Neuron (in vitro differentiated cells): ENCODE data around the gene FMNL1.

Experiments used
- H2AFZ ChIP-seq: one replicate; pipeline ENCODE4 v1.6.1; 2013; ENCODE audit warnings: low read depth, mild to moderate bottlenecking, inconsistent platforms, low read length, moderate library complexity
- H3K27me3 ChIP-seq: one replicate; pipeline ENCODE4 v1.6.1; 2013; ENCODE audit warnings: low read length; ENCODE audit not compliant: insufficient read depth
- H3K36me3 ChIP-seq: one replicate; pipeline ENCODE4 v1.6.1; 2013; ENCODE audit warnings: low read length; ENCODE audit not compliant: insufficient read depth
- H3K4me1 ChIP-seq: one replicate; pipeline ENCODE4 v1.6.1; 2013; ENCODE audit warnings: low read length; ENCODE audit not compliant: insufficient read depth
- H3K4me3 ChIP-seq: 2 replicates; pipeline ENCODE4 v1.5.1; 2013; ENCODE audit warnings: mild to moderate bottlenecking, low read length, moderate library complexity
- H3K9me3 ChIP-seq: one replicate; pipeline ENCODE4 v1.6.1; 2013; ENCODE audit warnings: low read length

FMNL1 gene

DNA sequence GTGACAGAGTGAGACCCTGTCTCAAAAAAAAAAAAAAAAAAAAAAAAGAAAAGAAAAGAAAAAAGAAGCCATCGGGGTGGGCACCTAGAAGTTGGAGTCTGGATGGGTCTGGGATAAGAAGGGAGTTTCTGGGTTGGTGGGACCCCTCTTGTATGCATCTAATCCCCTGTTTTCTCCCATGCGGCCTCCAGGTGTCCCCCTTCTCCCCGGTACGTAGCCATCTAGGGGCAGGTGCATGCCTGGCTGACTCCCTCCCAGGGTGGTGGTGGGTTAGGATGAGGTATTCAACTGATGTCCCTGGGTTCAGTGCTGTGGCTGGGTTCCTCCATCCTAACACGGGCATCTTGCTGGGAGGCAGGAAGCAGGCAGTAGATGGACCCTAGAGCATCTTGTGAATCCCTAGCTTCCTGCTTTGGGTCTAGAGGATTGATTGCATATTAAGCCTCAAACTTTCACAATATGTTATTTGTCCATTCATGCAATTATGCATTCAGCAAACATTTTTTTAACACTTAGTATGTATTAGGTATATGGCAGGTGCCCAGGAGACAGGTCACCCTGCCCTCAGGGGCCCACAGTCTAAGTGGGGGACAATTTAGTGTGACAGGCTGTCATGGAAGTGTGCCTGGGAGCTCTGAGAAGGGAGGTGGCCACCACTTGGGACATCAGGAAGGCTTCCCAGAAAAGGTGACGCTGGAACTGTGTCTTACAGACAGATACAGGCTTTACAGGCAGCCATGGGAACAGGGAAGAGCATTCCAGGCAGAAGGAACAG, 13.1 kb downstream of the FMNL1 start:
- Histone ChIP-seq H3K4me3 (no peak overlapping the region), H3K9me3 (no peaks in the 10 kb centered on the region), H3K4me1 (no peaks in the 10 kb centered on the region), H3K27me3 (peaks cover 49% of the 10 kb centered on the region), H3K36me3 (no peaks in the 10 kb centered on the region), H2AFZ (no peak overlapping the region)

DNA sequence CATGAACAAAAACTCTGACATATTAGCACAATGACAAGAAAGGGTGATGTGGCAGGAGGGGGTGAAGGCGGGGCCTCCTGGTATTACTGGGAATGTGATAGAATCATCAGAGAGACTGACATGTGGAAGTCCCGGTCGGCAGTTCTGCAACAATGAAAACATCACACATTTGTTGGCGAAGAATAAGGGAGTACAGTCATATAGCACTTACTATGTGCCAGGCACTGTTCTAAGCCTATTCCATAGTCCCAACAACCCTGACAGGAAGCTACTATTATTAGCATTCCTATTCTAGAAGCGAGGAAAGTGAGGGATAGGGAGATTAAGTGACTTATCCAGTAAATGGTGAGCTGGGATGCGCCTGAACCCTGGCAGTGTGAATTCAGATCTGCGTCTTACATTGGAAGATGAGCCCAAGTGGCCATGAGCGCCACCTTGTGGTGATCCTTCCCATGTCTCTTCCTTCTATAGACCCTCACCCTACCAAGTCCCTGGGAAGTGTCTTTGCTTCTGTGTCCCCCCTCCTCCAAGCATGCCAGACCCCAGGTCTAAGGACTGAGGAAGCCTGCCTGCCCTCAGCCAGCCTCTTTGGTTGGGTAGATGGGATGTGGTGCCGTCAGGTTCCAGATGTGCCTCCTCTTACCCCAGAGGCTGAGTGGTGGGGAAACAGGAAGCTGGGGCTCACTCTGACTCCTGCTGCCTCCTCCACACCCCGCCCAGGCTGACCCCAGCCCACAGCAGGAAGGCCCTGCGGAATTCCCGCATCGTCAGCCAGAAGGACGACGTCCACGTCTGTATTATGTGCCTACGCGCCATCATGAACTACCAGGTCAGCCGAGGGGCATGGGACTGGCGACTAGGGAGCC, 14.0 kb downstream of the FMNL1 start:
- no peaks in the 10 kb centered on the region for H3K36me3 ChIP-seq
- no peak overlapping the region for H2AFZ ChIP-seq
- no peak overlapping the region for H3K4me3 ChIP-seq
- H3K27me3 ChIP-seq = peaks cover 48% of the 10 kb centered on the region
- H3K9me3 ChIP-seq = no peaks in the 10 kb centered on the region
- H3K4me1 ChIP-seq = no peaks in the 10 kb centered on the region

DNA sequence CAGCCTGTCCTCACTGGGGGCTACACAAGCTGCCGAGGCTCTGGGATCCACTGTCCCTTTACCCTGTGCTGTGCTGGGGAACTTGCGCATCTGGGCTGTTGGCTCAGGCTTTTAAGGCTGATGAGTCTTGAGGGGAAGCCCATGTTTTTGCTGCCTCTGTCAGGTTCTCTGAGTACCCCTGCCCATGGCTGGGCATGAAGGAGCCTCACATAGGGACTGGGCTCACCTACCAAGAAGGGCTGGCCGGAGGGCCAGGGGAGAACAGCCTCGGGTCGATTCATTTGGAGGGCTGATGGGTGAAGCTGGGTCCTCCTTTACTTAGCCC, 14.6 kb downstream of the FMNL1 start:
- Histone ChIP-seq H2AFZ (no peak overlapping the region), H3K4me1 (peaks cover 3% of the 10 kb centered on the region), H3K36me3 (no peaks in the 10 kb centered on the region), H3K27me3 (peaks cover 54% of the 10 kb centered on the region), H3K4me3 (no peak overlapping the region), H3K9me3 (no peaks in the 10 kb centered on the region)

DNA sequence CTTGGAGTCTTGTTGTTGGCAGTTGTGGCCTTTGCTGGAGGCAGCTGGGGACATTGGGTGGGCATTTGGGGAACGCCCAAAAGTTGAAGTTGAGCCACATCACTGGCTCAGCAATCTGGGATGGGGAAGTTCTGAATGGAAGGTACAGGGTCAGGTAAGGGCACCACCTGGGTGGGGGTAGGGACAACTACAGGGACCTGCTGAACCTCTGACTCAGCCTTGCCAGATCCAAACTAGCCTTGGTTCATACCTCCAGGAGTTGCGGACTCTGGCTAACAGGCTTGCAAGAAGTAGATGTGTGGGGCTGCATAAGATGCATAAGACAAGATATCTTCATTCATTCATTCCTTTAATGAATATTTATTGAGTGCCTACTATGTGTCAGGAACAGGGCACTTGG, 16.0 kb downstream of the FMNL1 start:
- H3K4me3 ChIP-seq = no peak overlapping the region
- H3K4me1 ChIP-seq = peaks cover 7% of the 10 kb centered on the region
- H3K27me3 ChIP-seq = peaks cover 63% of the 10 kb centered on the region
- H3K9me3 ChIP-seq = no peaks in the 10 kb centered on the region
- no peaks in the 10 kb centered on the region for H3K36me3 ChIP-seq
- H2AFZ ChIP-seq = no peak overlapping the region

DNA sequence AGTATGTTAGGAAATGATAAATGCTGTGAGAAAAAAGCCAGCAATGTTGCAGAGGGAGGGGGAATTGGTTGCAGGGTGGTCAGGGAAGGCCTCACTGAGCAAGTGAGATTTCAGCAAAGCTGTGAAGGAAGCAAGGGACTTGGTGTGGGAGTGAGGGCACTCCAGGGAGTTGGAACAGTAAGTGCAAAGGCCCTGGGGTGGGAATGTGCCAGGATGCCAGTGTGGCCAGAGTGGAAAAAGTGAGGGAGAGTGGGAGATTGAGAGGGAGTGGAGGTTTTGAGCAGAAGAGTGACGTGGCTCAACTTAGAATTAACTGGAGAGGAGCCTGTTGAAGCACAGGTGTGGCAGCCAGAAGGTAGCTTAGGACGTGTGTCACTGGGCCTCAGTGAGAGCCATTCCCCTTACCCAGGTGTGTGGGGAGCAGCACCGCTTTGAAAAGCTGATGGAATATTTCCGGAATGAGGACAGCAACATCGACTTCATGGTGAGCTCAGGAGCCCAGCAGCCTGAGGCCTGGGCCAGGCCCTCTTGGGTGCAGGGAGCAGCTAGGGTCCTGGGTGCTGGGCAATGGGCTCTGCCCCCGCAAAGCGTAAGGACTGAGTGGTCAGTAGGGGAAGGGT, 16.6 kb downstream of the FMNL1 start:
- H2AFZ ChIP-seq = no peak overlapping the region
- H3K27me3 ChIP-seq = peaks cover 64% of the 10 kb centered on the region
- H3K4me1 ChIP-seq = peaks cover 7% of the 10 kb centered on the region
- H3K4me3 ChIP-seq = no peak overlapping the region
- no peaks in the 10 kb centered on the region for H3K36me3 ChIP-seq
- H3K9me3 ChIP-seq = no peaks in the 10 kb centered on the region

DNA sequence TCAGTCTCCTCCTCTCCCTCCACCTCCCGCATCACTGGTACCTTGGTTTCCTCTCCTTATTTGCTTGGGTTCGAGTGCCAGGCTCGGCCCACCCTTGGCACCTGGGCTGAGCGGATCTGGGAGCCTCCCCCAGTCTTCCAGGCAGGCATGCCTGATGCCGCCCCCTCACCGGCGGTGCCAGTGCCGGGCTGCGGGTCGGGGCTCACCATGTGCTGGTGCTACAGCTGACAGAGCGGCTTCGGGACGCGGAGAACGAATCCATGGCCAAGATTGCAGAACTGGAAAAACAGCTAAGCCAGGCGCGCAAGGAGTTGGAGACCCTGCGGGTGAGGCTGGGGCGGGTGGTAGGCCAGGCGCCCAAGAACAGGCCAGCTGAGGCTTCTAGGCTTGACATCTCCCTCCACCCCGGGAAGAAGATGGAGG, 19.2 kb downstream of the FMNL1 start:
- H3K36me3 ChIP-seq = no peaks in the 10 kb centered on the region
- H3K4me3 ChIP-seq = peak overlapping the region; percentile 36
- no peaks in the 10 kb centered on the region for H3K9me3 ChIP-seq
- H3K4me1 ChIP-seq = peaks cover 7% of the 10 kb centered on the region
- peaks cover 68% of the 10 kb centered on the region for H3K27me3 ChIP-seq
- H2AFZ ChIP-seq = peak overlapping the region; percentile 42

DNA sequence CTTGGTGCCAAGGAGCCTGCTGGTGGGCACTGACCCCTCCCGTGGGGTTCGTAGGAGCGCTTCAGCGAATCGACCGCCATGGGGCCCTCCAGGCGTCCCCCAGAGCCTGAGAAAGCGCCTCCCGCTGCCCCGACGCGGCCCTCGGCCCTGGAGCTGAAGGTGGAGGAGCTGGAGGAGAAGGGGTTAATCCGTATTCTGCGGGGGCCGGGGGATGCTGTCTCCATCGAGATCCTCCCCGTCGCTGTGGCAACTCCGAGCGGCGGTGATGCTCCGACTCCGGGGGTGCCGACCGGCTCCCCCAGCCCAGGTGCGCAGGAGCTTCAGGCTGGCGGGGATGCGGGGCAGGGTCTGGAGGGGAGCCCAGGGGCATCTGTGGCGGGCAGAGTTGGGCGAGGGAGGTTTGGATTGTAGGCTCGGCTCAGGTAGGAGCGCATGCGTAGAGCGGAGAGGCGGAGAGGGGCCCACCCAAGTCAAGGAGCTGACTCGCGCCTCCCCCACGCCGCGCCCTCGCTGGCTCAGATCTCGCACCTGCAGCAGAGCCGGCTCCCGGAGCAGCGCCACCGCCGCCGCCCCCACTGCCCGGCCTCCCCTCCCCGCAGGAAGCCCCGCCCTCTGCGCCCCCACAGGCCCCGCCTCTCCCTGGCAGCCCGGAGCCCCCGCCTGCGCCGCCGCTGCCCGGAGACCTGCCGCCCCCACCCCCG, 19.8 kb downstream of the FMNL1 start:
- Histone ChIP-seq H3K4me3 (peak overlapping the region; percentile 36), H3K36me3 (no peaks in the 10 kb centered on the region), H3K9me3 (no peaks in the 10 kb centered on the region)

DNA sequence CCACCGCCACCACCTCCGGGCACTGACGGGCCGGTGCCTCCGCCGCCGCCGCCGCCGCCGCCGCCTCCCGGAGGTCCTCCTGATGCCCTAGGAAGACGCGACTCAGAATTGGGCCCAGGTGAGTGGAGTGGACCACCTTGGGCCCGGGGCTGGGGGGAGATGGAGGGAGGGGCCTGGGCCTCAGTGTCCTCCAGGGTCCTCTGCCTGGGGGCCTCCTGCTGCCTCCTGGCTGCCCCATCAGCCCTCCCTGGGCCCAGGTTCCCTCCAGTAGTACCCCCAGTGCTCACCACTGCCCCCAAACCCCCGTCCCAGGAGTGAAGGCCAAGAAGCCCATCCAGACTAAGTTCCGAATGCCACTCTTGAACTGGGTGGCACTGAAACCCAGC, 20.3 kb downstream of the FMNL1 start:
- Histone ChIP-seq H3K9me3 (no peaks in the 10 kb centered on the region), H3K36me3 (no peaks in the 10 kb centered on the region), H3K27me3 (peaks cover 64% of the 10 kb centered on the region), H3K4me3 (no peak overlapping the region), H2AFZ (no peak overlapping the region), H3K4me1 (peaks cover 14% of the 10 kb centered on the region)

More for the DNA sequence above, 19.8 kb downstream of the FMNL1 start:
- H3K4me1 ChIP-seq = peaks cover 10% of the 10 kb centered on the region
- peaks cover 64% of the 10 kb centered on the region for H3K27me3 ChIP-seq
- H2AFZ ChIP-seq = peak overlapping the region; percentile 42

DNA sequence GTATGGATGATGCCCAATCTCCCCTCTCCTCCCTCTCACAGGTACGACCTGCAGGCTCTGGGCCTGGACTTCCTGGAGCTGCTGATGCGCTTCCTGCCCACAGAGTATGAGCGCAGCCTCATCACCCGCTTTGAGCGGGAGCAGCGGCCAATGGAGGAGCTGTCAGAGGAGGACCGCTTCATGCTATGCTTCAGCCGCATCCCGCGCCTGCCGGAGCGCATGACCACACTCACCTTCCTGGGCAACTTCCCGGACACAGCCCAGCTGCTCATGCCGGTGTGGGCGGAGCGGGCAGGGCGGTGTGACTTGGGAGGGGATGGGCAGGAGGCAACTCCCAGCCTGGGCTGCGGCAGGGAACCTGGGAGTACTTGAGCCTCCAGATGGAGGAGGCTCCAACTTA, 22.1 kb downstream of the FMNL1 start:
- Histone ChIP-seq H3K9me3 (no peaks in the 10 kb centered on the region), H3K4me1 (peaks cover 16% of the 10 kb centered on the region), H3K27me3 (peaks cover 52% of the 10 kb centered on the region), H3K36me3 (no peaks in the 10 kb centered on the region), H2AFZ (no peak overlapping the region), H3K4me3 (no peak overlapping the region)

DNA sequence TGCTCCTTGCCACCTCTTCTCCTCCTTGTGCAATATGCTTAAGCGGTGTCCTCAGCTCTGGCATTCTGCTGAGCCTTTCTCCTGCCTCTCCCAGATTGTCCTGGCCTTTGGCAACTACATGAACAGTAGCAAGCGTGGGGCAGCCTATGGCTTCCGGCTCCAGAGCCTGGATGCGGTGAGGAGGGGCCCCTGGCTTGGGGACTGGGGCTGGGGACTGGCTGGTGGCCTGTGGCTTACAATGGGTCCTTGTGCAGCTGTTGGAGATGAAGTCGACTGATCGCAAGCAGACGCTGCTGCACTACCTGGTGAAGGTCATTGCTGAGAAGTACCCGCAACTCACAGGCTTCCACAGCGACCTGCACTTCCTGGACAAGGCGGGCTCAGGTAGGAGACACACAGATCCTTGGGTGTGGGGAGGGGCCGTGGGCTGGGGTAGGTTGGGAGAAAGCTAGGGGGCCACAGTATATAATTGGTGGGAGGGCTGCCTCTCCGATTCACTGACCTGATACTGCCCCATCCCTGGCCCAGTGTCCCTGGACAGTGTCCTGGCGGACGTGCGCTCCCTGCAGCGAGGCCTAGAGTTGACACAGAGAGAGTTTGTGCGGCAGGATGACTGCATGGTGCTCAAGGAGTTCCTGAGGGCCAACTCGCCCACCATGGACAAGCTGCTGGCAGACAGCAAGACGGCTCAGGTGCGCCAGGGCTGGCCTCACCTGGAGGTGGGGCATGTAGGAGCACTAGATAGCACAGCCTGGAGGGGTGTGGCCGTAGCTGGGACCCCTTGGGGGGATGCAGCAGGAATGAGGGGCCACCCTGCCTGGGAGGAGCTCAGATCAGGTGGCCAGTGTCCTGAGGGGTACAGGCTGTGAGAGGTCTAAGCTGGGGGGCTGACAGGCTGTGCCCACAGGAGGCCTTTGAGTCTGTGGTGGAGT, 23.3 kb downstream of the FMNL1 start:
- Histone ChIP-seq H2AFZ (no peak overlapping the region), H3K4me1 (peaks cover 16% of the 10 kb centered on the region), H3K36me3 (no peaks in the 10 kb centered on the region), H3K27me3 (peaks cover 42% of the 10 kb centered on the region), H3K9me3 (no peaks in the 10 kb centered on the region), H3K4me3 (no peak overlapping the region)

DNA sequence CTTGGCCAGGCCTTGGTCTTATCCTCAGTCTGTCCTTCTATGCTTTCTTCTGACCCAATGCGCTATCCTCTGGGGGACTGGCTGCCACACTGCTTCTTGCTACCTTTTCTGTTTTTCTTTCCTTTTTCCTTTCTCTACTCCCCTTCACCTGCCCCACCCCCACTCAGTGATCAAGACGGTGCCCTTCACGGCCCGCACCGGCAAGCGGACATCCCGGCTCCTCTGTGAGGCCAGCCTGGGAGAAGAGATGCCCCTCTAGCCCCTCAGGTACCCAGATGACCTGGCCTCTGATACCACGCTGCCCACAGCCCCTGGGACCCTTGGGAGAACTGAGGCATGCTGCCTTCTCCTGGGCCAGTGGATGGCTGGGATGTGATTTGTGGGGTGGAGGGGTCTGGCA, 24.7 kb downstream of the FMNL1 start:
- Histone ChIP-seq H2AFZ (peak overlapping the region; percentile 97), H3K9me3 (peaks cover 5% of the 10 kb centered on the region), H3K36me3 (no peaks in the 10 kb centered on the region), H3K4me3 (peak overlapping the region; percentile 56), H3K27me3 (peaks cover 29% of the 10 kb centered on the region), H3K4me1 (peaks cover 12% of the 10 kb centered on the region)

DNA sequence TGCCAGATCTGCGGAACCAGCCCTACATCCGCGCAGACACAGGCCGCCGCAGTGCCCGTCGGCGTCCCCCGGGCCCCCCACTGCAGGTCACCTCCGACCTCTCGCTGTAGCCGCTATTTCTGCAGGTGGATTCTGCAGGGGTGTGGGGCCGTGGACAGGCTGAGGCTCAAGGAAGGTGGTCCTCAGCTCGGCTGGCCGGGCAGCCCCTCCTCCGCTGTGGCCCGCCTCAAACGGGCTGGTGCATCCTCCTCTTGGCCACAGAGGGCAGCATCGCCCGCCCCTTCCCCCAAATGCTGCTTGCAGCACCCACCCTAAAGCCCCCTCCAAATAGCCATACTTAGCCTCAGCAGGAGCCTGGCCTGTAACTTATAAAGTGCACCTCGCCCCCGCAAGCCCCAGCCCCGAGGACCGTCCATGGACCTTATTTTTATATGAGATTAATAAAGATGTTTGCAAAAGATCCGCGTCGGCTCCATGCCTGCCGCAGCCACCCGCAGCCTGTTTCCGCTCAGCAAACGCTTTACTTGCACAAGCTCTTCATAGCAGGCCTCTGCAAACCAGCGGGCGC, 25.3 kb downstream of the FMNL1 start:
- Histone ChIP-seq H3K36me3 (no peaks in the 10 kb centered on the region), H3K27me3 (peaks cover 26% of the 10 kb centered on the region), H3K9me3 (peaks cover 5% of the 10 kb centered on the region), H3K4me3 (peak overlapping the region; percentile 56), H2AFZ (peak overlapping the region; percentile 97), H3K4me1 (peaks cover 9% of the 10 kb centered on the region)
